WTC11 (cell line): ENCODE results near the gene EXOC4. TPM values are rescaled to one million over a fixed set of nuclear protein-coding genes. Genes with fewer than 3 reads are reported as not detected.

Experiments
- ATAC-seq: fragments of 200-7000 bp; cut with Tn5 transposase; 2 replicates; pipeline ENCODE4 v1.10.0; 2021; ENCODE audit warnings: mild to moderate bottlenecking, moderate library complexity
- CTCF ChIA-PET: fragments of 300-600 bp; sonication (Branson Sonifier 250); formaldehyde crosslinking; loops from one replicate; lab custom pipeline; 2021; ENCODE audit warnings: antibody characterized with exemption; lab: Charles Lee
- POLR2A ChIA-PET: fragments of 350-600 bp; sonication (Branson Sonifier 250); formaldehyde crosslinking; loops from one replicate; lab custom pipeline; 2021; ENCODE audit warnings: antibody characterized with exemption; lab: Charles Lee
- DNase-seq: peaks from one replicate; pipeline ENCODE4 v3.0.0; 2021; ENCODE audit warnings: low spot score
- H3K27ac Mint-ChIP-seq: 2 replicates; pipeline ENCODE4 v1.8.0; 2021; ENCODE audit warnings: mixed read lengths
- H3K27me3 Mint-ChIP-seq: 2 replicates; pipeline ENCODE4 v1.8.0; 2021; ENCODE audit warnings: low read depth, mild to moderate bottlenecking, moderate library complexity, mixed read lengths
- H3K36me3 Mint-ChIP-seq: 2 replicates; pipeline ENCODE4 v1.8.0; 2021; ENCODE audit warnings: mixed read lengths
- H3K4me1 Mint-ChIP-seq: 2 replicates; pipeline ENCODE4 v1.8.0; 2022; ENCODE audit warnings: mixed read lengths
- H3K4me3 Mint-ChIP-seq: 2 replicates; pipeline ENCODE4 v1.8.0; 2021; ENCODE audit warnings: mild to moderate bottlenecking, moderate library complexity, mixed read lengths
- H3K9me3 Mint-ChIP-seq: 2 replicates; pipeline ENCODE4 v1.8.0; 2021; ENCODE audit warnings: mixed read lengths
- AFF4 ChIP-seq: sonication (generic); formaldehyde crosslinking; IDR thresholded peaks from 2 replicates; pipeline ENCODE4 v1.8.1; 2023; ENCODE audit warnings: mild to moderate bottlenecking, missing genetic modification reagents, borderline replicate concordance
- AR ChIP-seq: fragments of 250-450 bp; sonication (Bioruptor Pico); IDR thresholded peaks from 2 replicates; pipeline ENCODE4 v1.9.0; 2021; ENCODE audit warnings: mild to moderate bottlenecking
- ATF6 ChIP-seq: sonication (generic); formaldehyde crosslinking; IDR thresholded peaks from 2 replicates; pipeline ENCODE4 v1.8.1; 2023; ENCODE audit warnings: mild to moderate bottlenecking, missing genetic modification reagents
- E2F4 ChIP-seq: sonication (generic); formaldehyde crosslinking; IDR thresholded peaks from 2 replicates; pipeline ENCODE4 v1.8.1; 2022; ENCODE audit warnings: low read depth, mild to moderate bottlenecking, moderate library complexity, missing genetic modification reagents, borderline replicate concordance
- ELF4 ChIP-seq: sonication (generic); formaldehyde crosslinking; IDR thresholded peaks from 2 replicates; pipeline ENCODE4 v1.8.1; 2022; ENCODE audit warnings: low read depth, mild to moderate bottlenecking, moderate library complexity, missing genetic modification reagents
- EMX1 ChIP-seq: fragments of 250-450 bp; sonication (Bioruptor Pico); IDR thresholded peaks from 2 replicates; pipeline ENCODE4 v1.8.0; 2021; ENCODE audit warnings: mild to moderate bottlenecking
- NR2C2 ChIP-seq: sonication (generic); formaldehyde crosslinking; IDR thresholded peaks from 2 replicates; pipeline ENCODE4 v1.8.0; 2022; ENCODE audit warnings: mild to moderate bottlenecking, missing genetic modification reagents
- NR3C1 ChIP-seq: sonication (generic); formaldehyde crosslinking; conservative IDR thresholded peaks from 2 replicates; pipeline ENCODE4 v1.8.1; 2023; ENCODE audit warnings: low read depth, mild to moderate bottlenecking, missing genetic modification reagents
- PRDM15 ChIP-seq: sonication (generic); formaldehyde crosslinking; IDR thresholded peaks from 2 replicates; pipeline ENCODE4 v1.8.0; 2022; ENCODE audit warnings: missing genetic modification reagents
- TP53 ChIP-seq: sonication (generic); formaldehyde crosslinking; IDR thresholded peaks from 2 replicates; pipeline ENCODE4 v1.8.1; 2023; ENCODE audit warnings: mild to moderate bottlenecking, missing genetic modification reagents
- ZMAT4 ChIP-seq: fragments of 250-450 bp; sonication (Bioruptor Pico); IDR thresholded peaks from 2 replicates; pipeline ENCODE4 v1.9.0; 2021; ENCODE audit warnings: mild to moderate bottlenecking
- ZNF121 ChIP-seq: sonication (generic); formaldehyde crosslinking; IDR thresholded peaks from 2 replicates; pipeline ENCODE4 v1.8.0; 2023; ENCODE audit warnings: missing genetic modification reagents
- ZNF232 ChIP-seq: sonication (generic); formaldehyde crosslinking; IDR thresholded peaks from 2 replicates; pipeline ENCODE4 v1.8.0; 2022; ENCODE audit warnings: mild to moderate bottlenecking, missing genetic modification reagents
- total RNA-seq: library from RNA; stranded (reverse); gene quantifications from 3 replicates; pipeline ENCODE4 v1.2.3, GENCODE V29; 2021

Gene EXOC4
- total RNA-seq, 1 experiment from 2014 or later: 62.0 TPM

- no peaks in the 10 kb centered on the region for H3K27me3 Mint-ChIP-seq
- H3K4me1 Mint-ChIP-seq: peaks cover 6% of the 10 kb centered on the region; the same call in 1 of the 2 replicates
- H3K9me3 Mint-ChIP-seq: no peaks in the 10 kb centered on the region
- 0 out of 2 replicates have a peak overlapping the region, but pooled peaks have one; percentile 24 for H3K27ac Mint-ChIP-seq
- TF ChIP-seq ZNF121 (CRISPR knock-in tag): no peak
- no peak for TF ChIP-seq ZMAT4
- no peak for TF ChIP-seq E2F4 (CRISPR knock-in tag)
- no peak for TF ChIP-seq AFF4 (CRISPR knock-in tag)
- TF ChIP-seq EMX1: no peak
- TF ChIP-seq NR2C2: no peak
- no peak for TF ChIP-seq TP53 (CRISPR knock-in tag)
- no peak for TF ChIP-seq ATF6 (CRISPR knock-in tag)
- no peak for TF ChIP-seq ELF4
- TF ChIP-seq ZNF232 (CRISPR knock-in tag): no peak
- no peak for TF ChIP-seq AR (CRISPR knock-in tag)
- TF ChIP-seq PRDM15: no peak
- no peak for TF ChIP-seq NR3C1
- POLR2A ChIA-PET: no interaction called here
- ATAC-seq (no peak), DNase-seq (no peak)
- no peaks in the 10 kb centered on the region for H3K36me3 Mint-ChIP-seq
- CTCF ChIA-PET: no interaction called here
- H3K4me3 Mint-ChIP-seq: no peak overlapping the region
Measured at GRCh38 chr7:133562621-133563020, 309.7 kb downstream of the EXOC4 start.
